NCI-H510A treated with DMSO at 0.1 percent for 48 hours (cell line): ENCODE results near the gene CPSF3.
"Not testable (repeated sequence)": the region's sequence is repeated elsewhere in the genome, so short reads cannot be mapped to it uniquely, and the experiment has no call there.

Experiments
- DNase-seq: peaks from one replicate; lab custom pipeline; 2025; lab: John Stamatoyannopoulos, UW

CPSF3 gene

DNA sequence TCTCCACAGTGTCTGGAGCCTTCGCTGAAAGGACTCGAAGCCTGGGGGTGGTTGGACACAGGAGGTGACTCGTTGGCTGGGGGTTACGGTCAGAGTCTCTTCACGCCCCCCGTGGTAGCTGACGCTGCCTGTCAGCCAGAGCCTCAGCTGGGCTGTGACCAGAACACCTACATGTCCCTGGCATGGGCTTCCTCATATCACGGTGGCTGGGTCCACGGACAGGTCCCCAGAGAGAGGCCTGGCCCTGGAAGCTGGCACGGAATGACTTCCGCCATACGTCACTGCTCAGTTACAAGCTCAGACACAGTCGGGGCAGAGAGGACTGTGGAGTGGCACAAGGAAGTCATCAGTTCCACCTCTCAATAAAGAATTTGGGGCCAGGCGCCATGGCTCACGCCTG lies 28.6 kb upstream of the CPSF3 start:
- DNase-seq: no peak

DNA sequence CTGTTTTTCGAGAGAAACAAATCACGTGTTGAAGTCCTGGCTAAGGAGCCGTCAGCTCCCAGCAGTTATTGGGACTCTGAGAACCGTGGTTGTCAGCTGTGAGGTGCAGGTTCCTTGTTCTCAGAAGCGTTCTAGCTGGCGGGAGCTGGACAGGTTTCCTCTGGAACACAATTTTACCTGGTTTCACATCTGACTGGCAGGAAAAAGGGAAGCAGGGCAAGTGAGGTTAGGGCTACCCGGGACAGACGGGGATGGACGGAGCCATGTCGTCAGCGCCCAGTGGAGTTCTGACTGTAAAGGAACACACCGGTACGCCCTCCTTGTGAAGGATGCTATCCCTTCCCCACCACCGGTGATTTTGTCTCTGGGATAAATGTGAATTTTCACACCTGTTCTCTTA lies 26.3 kb upstream of the CPSF3 start:
- no peak for DNase-seq

DNA sequence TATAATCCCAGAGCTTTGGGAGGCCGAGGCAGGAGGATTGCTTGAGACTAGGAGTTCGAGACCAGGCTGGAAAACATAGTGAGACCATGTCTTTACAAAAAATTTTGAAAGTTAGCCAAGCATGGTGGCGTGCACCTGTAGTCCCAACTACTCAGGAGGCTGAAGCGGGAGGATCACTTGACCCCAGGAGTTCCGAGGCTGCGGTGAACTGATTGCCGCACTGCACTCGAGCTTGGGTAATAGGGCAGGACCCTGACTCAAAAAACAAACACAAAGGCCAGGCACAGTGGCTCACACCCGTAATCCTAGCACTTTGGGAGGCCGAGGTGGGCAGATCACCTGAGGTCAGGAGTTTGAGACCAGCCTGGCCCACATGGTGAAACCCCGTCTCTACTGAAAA lies 25.2 kb upstream of the CPSF3 start:
- not testable (repeated sequence) for DNase-seq

DNA sequence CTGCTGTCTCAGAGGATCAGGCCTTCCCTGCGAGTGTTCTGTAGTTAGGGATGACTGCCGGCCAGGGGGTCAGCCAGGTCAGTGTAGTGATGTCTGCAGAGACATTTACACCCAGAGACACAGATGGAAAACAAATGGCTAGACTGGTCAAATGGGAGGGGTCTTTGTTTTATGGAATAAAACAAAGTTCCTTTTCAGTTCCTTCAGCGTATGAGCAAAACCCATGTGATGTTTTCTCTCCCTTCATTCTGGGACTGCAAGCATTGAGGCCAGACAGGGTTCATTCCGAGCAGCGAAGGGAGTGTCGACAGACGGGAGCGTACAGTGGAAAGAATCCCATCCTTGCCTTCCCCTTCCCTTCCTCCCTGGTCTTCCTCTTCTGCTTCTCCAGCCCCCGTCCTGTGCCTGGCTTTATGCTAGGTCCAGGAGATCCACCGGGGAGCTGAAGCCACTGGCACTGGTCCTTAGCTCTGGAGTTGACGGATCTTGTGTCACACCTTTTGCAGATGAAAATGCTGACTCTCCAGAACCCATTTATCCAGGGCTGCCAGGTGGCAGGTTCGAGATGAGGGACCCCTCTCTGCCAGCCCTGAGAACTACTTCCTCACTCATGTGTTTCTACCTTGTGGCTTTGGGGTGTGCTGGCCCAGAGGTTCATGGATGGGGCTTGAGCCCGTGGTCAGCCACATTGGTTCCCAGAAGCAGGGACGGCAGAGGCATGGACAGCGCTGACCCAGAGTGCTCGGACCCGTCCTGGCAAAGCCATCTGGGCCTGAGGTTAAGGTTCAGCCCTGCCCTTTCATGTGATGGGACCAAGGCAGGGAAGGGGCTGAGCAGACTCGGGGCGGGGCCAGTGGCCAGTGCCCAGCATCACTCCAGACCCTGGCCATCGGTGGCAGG lies 24.3 kb upstream of the CPSF3 start:
- no peak for DNase-seq

DNA sequence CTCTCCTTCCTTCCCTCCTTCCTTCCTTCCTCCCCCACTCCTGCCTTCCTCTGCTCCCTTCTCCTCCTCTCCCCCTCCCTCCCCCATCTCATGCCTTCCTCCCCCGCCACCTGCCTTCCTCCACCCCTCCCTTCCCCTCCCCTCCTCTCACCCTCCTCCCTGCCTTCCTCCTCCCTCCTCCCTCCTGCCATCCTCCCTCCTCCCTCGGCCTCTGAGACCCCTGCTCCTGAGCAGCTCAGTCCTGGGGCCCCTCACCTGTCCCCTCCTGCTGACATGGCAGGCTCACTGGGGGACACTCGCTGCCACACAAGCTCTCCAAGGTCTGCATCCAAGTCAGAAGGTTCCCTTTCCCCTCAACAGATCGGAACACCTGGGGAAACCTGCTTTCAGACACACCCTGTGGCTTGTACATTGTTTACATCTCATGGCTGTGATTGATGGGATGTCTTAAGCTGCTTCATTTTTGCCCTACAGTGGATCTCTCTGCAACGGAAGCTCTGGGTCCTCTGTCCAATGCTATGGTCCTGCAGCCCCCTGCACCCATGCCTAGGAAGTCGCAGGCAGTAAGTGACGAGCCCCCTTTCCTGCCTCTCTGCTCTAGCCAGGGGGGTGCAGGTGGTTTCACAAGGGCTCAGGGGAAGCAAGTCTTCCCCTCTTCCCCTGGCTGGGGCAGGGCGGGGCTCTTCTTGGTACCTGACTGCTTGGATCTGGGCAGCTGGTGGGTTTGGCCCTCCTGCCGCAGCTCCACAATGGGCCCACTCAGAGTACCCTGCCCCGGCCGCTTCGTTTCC lies 23.0 kb upstream of the CPSF3 start:
- DNase-seq: peak; percentile 27

DNA sequence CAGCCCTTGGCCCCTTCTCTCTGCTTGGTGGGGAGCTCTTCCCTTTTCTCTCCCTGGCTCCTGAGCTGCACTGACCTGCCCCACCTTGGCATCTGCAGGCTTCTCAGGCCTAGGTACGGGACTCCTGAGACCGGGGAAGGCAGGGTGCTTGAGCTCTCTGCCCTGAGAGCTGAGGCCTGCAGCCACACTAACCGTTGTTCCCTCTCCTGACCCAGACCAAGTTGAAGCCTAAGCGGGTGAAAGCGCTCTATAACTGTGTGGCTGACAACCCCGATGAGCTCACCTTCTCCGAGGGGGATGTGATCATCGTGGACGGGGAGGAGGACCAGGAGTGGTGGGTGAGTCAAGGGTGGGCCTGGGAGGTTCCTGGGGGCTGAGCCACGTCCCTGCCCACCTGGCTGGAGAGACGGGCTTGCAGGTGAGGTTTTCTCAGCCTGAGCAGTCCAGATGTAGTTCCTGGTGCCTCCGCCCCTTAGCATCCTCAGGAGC lies 22.4 kb upstream of the CPSF3 start:
- DNase-seq: no peak

DNA sequence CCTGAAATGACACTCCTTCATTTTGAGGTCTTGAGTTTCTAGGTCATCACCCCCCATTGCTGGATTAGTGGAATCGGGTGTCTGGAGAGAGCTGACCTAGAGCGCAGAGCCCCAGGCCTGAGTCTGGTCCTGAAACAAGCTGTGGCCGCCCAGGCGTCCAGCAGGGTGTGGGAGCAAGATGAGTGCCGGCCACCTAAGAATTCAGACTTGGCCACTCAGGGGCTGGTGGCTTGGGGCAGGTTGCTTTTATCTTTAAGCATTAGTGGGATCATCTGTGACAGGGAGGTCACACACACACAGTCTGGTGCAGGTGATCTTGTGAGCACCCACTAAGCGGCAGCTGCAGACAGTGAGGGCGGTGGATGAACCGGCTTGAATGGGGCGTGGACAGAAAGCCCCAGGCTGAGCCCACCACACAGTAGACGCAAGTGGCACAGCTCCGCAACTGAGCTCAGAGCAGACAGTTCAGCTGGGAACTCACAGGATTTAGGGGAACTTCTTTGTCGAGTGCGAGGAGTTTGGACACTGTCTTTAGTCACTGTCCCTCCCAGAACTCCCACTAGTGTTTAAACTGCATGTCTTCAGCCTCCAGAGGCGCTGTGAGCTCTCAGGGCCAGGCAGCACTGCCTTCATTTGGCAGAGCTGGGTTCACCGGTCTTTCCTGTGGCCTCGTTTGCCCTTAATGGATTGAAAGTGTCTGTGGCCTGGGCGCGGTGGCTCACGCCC lies 21.6 kb upstream of the CPSF3 start:
- DNase-seq: no peak

DNA sequence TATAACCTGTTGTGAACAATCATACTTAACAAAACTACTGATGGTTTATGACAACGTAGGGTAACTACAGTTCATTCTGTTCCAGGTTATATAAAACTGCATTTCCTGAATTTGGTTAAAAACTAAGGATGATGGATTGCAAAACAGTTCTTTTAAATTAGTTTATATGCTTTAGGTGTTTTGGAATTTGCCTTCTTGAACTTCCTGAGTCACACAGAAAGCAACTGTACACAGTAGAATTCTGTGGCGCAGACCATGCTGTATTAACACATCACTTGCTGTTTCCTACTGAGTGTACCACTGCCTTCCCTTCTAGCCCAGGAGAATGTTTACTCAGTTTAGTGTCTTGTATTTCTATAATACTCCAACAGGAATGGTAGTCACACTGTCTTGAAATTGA lies 19.5 kb upstream of the CPSF3 start:
- DNase-seq: no peak

DNA sequence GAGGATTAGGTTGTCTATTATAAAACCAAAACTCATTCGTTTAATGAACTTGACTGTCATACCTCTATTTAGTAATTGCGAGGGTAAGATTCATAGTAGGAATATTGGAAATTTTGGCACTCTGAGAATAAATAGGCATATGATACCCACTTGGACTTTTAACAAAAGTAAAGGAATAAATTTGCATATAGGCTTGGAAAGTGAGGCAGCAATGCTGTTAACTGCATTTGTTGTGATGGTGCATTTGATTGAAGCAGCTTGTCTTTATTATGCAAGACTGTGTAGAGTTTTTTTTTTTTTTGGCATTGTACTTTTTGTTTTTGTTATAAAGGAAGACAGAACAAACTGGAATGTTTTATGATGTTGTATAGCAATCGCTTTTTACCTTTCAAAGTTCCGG lies 19.0 kb upstream of the CPSF3 start:
- DNase-seq: no peak

DNA sequence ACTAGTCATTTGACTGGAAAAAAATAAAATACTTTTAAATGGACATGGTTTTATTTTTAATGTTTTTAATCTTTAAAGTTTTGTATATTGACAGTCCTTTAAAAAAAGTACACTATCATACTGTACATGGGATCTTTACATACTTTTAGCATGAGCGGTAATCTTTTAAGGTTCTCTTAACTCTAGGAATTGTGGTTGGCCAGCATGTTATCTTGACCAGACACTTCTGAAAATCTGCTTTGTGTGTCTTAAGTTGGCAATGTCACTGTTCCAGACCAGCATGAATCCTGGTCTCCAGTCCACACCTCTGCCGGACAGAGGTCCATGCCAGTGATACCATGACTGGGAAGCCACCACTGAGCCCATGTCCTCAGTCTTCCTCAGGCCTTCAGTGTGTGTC lies 17.8 kb upstream of the CPSF3 start:
- no peak for DNase-seq

DNA sequence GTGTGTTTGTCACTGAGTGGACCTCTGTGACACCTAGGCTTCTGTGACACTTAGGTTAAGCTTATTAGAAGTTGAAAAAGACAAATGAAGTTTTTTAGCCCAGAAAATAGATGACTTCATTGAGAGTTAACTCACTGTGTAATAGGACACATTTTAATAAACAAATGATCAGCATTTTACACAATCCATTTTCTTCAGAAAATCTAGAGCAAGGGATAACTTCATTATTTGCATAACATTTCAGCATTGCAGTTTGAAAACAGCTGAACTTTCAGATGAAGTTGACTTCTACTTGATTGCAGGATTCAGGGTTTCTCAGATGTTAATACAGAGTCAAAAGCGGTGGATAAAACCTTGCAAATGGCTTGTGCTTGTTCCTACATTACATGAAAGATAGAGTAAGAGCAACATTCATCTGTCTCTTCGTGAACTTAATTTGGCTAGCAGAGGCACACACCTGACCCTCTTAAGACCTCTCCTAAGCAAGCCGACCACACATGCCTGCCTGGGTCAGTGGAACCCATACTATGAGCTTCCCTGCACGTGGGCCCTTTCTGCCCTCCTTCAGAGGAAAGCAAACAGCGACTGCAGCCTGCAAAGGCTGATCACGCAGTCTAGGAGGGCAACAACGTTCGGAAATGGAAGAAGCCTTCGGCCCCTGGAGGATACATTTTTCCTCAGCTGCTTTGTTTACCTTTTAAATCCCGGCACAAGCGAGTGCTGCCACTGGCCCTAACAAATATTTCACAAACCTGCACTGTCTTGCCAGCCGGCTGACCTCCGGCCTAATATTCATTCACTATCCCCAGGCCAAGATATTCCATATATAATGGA lies 16.7 kb upstream of the CPSF3 start:
- DNase-seq: no peak

DNA sequence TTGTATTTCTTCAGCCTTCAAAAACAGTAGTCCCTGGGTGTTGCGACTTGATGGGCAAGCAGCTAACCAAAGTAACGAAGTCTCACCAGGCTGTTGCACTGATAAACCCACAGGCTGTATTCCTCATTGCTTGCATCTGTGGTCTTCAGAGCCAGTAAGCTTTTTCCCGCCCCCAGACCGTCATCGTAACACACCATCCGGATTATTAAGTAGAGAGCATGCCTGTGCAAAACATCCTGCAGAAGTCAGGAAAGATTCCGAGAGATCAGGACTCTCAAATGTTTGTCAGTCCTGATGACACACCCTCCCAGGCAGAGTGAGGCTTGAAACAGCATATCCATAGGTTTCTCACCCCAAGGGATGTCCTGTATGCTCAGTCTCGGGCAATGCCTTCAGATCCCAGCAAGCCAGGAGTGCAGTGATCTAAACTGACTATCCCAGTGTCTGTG lies 16.1 kb upstream of the CPSF3 start:
- no peak for DNase-seq

DNA sequence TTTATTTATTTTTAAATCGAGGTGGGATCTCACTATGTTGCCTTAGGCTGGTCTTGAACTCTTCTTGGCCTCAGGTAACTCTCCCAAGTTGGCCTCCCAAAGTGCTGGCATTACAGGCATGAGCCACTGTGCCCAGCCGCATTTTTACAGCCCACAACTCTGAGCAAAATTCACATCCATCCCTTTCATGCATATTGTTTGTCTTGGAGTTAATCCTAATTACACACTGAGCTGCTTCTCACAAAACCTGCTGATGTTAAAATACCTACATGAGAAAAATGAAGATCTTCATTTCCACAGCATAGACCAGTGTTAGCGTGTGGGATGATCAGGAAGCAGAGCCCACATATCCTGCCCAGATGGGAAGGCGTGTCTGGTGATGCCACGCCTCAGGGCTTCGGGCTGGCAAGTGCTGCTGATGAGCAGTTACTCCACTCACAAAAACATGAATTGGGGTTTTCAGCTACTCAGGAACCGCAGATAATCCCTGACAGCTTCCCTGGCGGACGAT lies 14.8 kb upstream of the CPSF3 start:
- DNase-seq: no peak

DNA sequence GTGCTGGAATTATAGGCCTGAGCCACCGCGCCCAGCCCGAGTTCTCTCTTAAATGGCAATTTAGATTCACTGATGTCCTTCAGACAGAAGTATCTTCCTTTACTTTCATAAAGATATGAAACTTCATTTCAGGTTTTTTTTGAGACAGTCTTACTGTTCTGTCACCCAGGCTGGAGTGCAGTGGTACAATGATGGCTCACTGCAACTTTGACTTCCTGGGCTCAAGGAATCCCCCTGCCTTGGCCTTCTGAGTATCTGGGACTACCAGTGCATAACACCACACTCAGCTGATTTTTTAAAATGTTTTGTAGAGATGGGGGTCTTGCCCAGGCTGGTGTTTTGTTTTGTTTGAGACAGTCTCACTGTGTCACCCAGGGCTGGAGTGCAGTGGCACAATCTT lies 13.3 kb upstream of the CPSF3 start:
- no peak for DNase-seq

DNA sequence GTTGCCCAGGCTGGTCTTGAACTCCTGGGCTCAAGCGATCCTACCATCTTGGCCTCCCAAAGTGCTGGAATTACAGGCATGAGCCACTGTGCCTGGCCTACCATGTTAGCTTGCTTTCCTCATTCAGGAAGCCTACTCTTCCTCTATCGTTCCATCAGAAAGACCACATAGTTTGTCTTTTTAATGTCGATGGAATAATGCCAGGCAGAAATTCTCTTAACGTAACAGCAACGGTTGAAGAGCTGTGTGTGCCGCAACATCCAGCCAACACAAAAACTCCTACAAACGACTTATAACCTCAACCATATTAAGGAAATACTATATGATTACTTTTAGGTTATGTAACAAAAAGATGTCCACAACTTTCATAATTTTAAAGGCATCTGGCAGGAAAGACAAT lies 10.7 kb upstream of the CPSF3 start:
- no peak for DNase-seq

DNA sequence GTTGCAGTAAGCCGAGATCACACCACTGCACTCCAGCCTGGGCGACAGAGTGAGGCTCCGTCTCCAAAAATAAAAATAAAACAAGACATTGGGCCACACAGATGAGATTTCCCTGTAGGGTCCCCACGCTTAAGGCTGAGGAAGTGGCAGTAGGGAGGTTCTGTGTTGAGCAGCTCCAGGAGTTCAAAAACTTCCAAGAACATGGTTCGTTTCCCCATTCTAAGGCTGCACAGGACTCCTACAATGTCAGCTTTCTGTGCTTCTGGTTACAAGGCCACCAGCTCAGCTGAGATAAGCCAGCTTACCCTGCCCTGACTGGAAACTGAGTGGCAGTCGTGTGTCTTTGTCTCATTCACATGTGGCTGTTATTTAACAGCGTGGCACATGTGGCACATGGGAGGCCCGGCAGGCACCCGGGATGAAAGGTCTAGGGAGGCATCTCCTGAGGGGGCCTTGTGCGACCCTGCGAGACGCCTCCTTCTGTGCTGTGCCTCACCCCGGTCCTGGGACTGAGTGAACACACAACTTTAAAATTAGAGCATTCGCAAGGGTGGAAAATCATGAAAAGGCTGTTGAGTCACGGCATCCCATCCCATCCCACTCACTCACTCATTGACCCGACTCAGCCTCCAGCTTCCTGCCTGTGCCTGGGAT lies 7.8 kb upstream of the CPSF3 start:
- DNase-seq: no peak

DNA sequence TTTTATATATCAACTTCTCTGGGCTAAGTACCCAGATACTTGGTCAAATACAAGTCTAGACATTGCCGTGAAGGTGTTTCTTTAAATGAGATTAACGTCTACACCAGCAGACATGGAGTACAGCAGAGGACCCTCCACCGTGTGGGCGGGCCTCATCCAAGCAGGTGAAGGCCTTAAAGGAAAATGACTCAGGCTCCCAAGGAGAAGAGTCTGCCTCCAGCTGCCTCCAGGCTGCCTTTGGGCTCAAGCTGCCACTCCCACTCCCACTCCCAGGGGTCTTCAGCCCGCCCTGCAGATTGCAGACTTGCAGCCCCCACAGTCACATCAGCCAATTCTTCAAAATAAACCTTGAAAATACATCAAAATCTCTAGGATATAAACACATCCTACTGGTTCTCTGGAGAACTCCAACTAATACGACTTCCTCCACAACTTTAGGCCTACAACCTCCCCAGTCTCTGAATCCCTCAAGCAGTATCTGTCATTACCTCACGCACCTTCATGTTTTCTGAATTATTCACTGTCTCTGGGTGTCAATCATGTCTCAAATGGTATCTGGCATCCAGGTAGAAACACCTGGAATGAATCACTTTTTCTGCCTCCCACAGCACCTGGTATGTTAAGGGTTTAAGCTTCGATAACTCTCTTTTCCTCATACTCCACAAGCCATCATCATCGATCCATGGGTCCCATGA lies 7.0 kb upstream of the CPSF3 start:
- DNase-seq: no peak

DNA sequence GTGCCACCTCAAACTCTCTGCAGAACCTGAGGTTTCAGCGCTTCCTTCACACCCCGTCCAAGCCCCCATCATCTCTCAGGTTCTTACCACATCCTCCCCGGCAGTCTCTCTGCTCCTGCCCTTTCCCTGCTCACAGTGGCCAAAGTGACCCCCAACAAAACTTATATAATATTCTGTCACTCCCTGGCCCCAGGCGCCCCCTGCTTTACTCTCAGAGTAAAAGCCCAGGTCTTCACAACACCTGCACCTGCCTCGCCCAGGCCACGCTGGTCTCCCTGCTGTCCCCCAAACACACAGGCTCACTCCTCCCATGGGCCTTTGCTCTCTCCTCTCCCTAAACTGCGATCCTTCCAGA lies 6.5 kb upstream of the CPSF3 start:
- no peak for DNase-seq

DNA sequence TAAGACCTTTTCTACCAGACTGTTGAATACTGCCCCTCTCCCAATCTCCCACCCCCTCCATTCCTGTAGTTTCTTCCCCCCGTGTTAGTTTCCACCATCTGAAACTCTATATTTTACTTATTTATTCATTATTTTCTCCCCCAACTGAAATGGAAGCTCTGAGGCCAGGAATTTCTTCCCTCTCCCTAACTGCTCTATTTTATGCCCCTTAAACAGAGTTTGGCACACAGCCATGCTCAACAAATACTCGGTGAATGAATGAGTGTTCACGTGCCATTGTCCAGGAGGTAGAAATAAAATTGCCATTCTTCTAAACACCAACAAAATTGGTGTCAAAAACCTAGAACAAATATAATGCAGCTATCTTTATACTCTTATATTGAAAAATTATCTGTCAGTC lies 5.7 kb upstream of the CPSF3 start:
- DNase-seq: no peak

DNA sequence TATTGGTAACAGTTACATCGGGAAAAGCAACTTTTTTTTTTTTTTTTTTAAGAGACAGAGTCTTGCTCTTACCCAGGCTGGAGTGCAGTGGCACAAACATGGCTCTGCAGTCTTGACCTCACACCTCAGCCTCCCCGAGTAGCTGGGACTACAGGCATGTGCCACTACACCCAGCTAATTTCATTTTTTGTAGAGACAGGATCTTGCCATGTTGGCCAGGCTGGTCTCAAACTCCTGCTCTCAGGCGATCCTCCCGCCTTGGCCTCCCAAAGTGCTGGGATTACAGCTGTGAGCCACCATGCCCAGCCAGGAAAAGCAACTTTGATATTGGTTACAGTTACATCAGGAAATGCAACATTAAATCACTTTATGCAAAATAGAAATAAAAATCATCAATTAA lies 4.7 kb upstream of the CPSF3 start:
- no peak for DNase-seq
